PC-3 (cell line): Measurements from ENCODE around the gene CRADD. TPM values are rescaled to one million over a fixed set of nuclear protein-coding genes. Genes with fewer than 3 reads are reported as not detected.

ENCODE experiments used
- ATAC-seq: fragments of 200-7000 bp; cut with Tn5 transposase; 2 replicates; pipeline ENCODE4 v1.9.1; 2020; ENCODE audit warnings: mild to moderate bottlenecking, moderate library complexity
- BruUV-seq: library from RNA; stranded (reverse); fragments of 400-500 nt; replicated peaks from 2 replicates; lab custom pipeline; 2021; lab: Mats Ljungman, UMichigan
- CTCF ChIA-PET: fragments of 300-600 bp; sonication (Branson Sonifier 250); formaldehyde crosslinking; loops from one replicate; lab custom pipeline; 2022; ENCODE audit warnings: antibody characterized with exemption; lab: Charles Lee
- POLR2A ChIA-PET: fragments of 300-600 bp; sonication (Branson Sonifier 250); formaldehyde crosslinking; loops from one replicate; lab custom pipeline; 2022; ENCODE audit warnings: antibody characterized with exemption; ENCODE audit not compliant: unreplicated experiment; lab: Charles Lee
- DNase-seq: peaks from one replicate; pipeline ENCODE4 v3.0.0-alpha.2; 2015
- H2AFZ ChIP-seq: fragments of 300-600 bp; sonication (generic); 2 replicates; pipeline ENCODE4 v1.6.0; 2016; ENCODE audit warnings: antibody characterized with exemption, low read length
- H3F3A ChIP-seq: fragments of 300-600 bp; sonication (generic); one replicate; pipeline ENCODE4 v1.6.0; 2017; ENCODE audit warnings: antibody characterized with exemption, low read length, control low read depth, mild to moderate bottlenecking; ENCODE audit not compliant: unreplicated experiment
- H3K27ac ChIP-seq: fragments of 300-600 bp; sonication (generic); 2 replicates; pipeline ENCODE4 v1.5.1; 2016; ENCODE audit warnings: mild to moderate bottlenecking, low read length
- H3K27me3 ChIP-seq: fragments of 300-600 bp; sonication (generic); 2 replicates; pipeline ENCODE4 v1.6.1; 2016; ENCODE audit warnings: low read length, mixed read lengths
- H3K36me3 ChIP-seq: fragments of 300-600 bp; sonication (generic); 2 replicates; pipeline ENCODE4 v1.6.1; 2016; ENCODE audit warnings: low read depth, mixed run types, low read length, mixed read lengths
- H3K4me1 ChIP-seq: fragments of 300-600 bp; sonication (generic); 2 replicates; pipeline ENCODE4 v1.5.1; 2016; ENCODE audit warnings: low read length; ENCODE audit not compliant: insufficient read depth
- H3K4me2 ChIP-seq: fragments of 300-600 bp; sonication (generic); 2 replicates; pipeline ENCODE4 v1.6.0; 2016; ENCODE audit warnings: low read length
- H3K4me3 ChIP-seq: fragments of 300-600 bp; sonication (generic); 2 replicates; pipeline ENCODE4 v1.5.1; 2016; ENCODE audit warnings: mild to moderate bottlenecking, low read length, mixed read lengths
- H3K79me2 ChIP-seq: fragments of 300-600 bp; sonication (generic); 2 replicates; pipeline ENCODE4 v1.6.1; 2017; ENCODE audit warnings: low read length, mixed read lengths
- H3K9ac ChIP-seq: fragments of 300-600 bp; sonication (generic); 2 replicates; pipeline ENCODE4 v1.6.0; 2016; ENCODE audit warnings: mild to moderate bottlenecking, low read length
- H3K9me2 ChIP-seq: fragments of 300-600 bp; sonication (generic); replicated peaks from 2 replicates; pipeline ENCODE4 v1.6.1; 2016; ENCODE audit warnings: mixed run types, low read length, mixed read lengths
- H3K9me3 ChIP-seq: fragments of 300-600 bp; sonication (generic); 2 replicates; pipeline ENCODE4 v1.6.1; 2016; ENCODE audit warnings: low read length, mixed read lengths
- H4K20me1 ChIP-seq: fragments of 300-600 bp; sonication (generic); 2 replicates; pipeline ENCODE4 v1.6.1; 2016; ENCODE audit warnings: low read length, mixed read lengths
- EZH2 ChIP-seq: fragments of 300-600 bp; sonication (generic); IDR thresholded peaks from one replicate; pipeline ENCODE4 v1.6.1; 2017; ENCODE audit warnings: antibody characterized with exemption, mild to moderate bottlenecking, low read length; ENCODE audit not compliant: unreplicated experiment
- EZH2phosphoT487 ChIP-seq: fragments of 300-600 bp; sonication (generic); IDR thresholded peaks from 2 replicates; pipeline ENCODE4 v1.6.1; 2018; ENCODE audit warnings: mild to moderate bottlenecking, antibody characterized with exemption, low read length, borderline replicate concordance
- intact Hi-C: fragments of 100-400 bp; cut with micrococcal nuclease; formaldehyde crosslinking; loops from 2 replicates; pipeline ENCODE4 v1.9.0; 2023
- total RNA-seq: library from RNA; depleted of rRNA; stranded (reverse); fragments of >200 nt; gene quantifications from 2 replicates; pipeline ENCODE4 v1.2.3, GENCODE V29; 2014
- TF ChIP-seq, protein P1 (sequence below): fragments of 300-600 bp; sonication (generic); conservative IDR thresholded peaks from 2 replicates; pipeline ENCODE4 v1.5.1; 2017; ENCODE audit warnings: antibody characterized with exemption, low read depth, mild to moderate bottlenecking, low read length

Gene CRADD
- total RNA-seq, 1 experiment from 2014 or later: 11.4 TPM

DNA sequence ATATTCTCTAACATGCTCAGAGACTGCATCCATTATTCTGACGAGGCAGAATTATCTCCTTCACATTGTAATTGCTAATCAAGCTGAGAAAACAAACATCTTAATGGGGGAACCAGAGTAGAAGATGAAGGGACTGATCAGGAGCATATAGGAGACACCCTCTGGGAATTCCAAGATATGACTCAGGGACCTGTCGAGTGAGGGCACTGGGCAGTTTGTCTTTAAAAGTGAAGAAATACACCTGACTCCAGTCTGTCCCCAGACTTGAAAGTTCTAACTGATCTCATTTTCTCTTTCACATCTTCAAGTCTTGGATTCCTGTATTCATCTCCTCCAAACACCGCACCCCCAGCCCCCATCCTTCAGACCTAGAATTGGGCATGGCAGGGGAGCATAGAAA, 244.3 kb downstream of the CRADD start:
- CTCF ChIA-PET: no interaction called here
- peak; percentile 38 for DNase-seq
- H3K9me2 ChIP-seq: no peaks in the 10 kb centered on the region
- H2AFZ ChIP-seq: no peak overlapping the region
- H3K4me2 ChIP-seq: no peak overlapping the region
- no peaks in the 10 kb centered on the region for H3K36me3 ChIP-seq
- no peak for ATAC-seq
- H3K27me3 ChIP-seq: no peaks in the 10 kb centered on the region
- intact Hi-C loops: no loop called here
- H3K9me3 ChIP-seq: 0 out of 2 replicates have a peak, but pooled peaks cover 3% of the 10 kb centered on the region
- no peaks in the 10 kb centered on the region for H4K20me1 ChIP-seq
- no peaks in the 10 kb centered on the region for H3F3A ChIP-seq
- H3K27ac ChIP-seq: no peak overlapping the region
- no peak overlapping the region for H3K9ac ChIP-seq
- POLR2A ChIA-PET: no interaction called here
- H3K4me1 ChIP-seq: peaks cover 7% of the 10 kb centered on the region
- H3K4me3 ChIP-seq: no peak overlapping the region
- no TSS peak for BruUV-seq
- TF ChIP-seq EZH2: no peak
- no peak for TF ChIP-seq EZH2phosphoT487
- TF ChIP-seq, protein P1, sequence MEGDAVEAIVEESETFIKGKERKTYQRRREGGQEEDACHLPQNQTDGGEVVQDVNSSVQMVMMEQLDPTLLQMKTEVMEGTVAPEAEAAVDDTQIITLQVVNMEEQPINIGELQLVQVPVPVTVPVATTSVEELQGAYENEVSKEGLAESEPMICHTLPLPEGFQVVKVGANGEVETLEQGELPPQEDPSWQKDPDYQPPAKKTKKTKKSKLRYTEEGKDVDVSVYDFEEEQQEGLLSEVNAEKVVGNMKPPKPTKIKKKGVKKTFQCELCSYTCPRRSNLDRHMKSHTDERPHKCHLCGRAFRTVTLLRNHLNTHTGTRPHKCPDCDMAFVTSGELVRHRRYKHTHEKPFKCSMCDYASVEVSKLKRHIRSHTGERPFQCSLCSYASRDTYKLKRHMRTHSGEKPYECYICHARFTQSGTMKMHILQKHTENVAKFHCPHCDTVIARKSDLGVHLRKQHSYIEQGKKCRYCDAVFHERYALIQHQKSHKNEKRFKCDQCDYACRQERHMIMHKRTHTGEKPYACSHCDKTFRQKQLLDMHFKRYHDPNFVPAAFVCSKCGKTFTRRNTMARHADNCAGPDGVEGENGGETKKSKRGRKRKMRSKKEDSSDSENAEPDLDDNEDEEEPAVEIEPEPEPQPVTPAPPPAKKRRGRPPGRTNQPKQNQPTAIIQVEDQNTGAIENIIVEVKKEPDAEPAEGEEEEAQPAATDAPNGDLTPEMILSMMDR: no peak
- H3K79me2 ChIP-seq: no peaks in the 10 kb centered on the region

- Histone ChIP-seq H4K20me1 (no peaks in the 10 kb centered on the region), H3K9ac (no peak overlapping the region), H3K4me2 (no peak overlapping the region), H3K9me2 (no peaks in the 10 kb centered on the region), H3K27ac (no peak overlapping the region), H2AFZ (no peak overlapping the region), H3K27me3 (no peaks in the 10 kb centered on the region), H3F3A (no peaks in the 10 kb centered on the region), H3K36me3 (no peaks in the 10 kb centered on the region), H3K4me3 (no peak overlapping the region), H3K9me3 (0 out of 2 replicates have a peak, but pooled peaks cover 3% of the 10 kb centered on the region), H3K4me1 (peaks cover 7% of the 10 kb centered on the region), H3K79me2 (no peaks in the 10 kb centered on the region)
- ChIA-PET CTCF (interaction anchor here (0.7 kb wide), 1 partner anchor 1212 kb away, joined by 13 read pairs; no protein-coding TSS in a partner anchor), POLR2A (no interaction called here)
- intact Hi-C loops: no loop called here
- no TSS peak for BruUV-seq
- no peak for DNase-seq
- TF ChIP-seq, protein P1: no peak
- no peak for TF ChIP-seq EZH2phosphoT487
- no peak for TF ChIP-seq EZH2
- no peak for ATAC-seq
Observed at GRCh38 chr12:93922583-93923006, 245.4 kb downstream of the CRADD start.

GRCh38 chr12:93924367-93924766, 247.2 kb downstream of the CRADD start:
- CTCF ChIA-PET: no interaction called here
- no peak for ATAC-seq

More at GRCh38 chr12:93924367-93924766, 247.2 kb downstream of the CRADD start:
- Histone ChIP-seq H3K27ac (no peak overlapping the region), H3K36me3 (no peaks in the 10 kb centered on the region), H3K9me2 (no peaks in the 10 kb centered on the region), H3K9me3 (0 out of 2 replicates have a peak, but pooled peaks cover 3% of the 10 kb centered on the region), H3K27me3 (no peaks in the 10 kb centered on the region), H3F3A (no peaks in the 10 kb centered on the region), H3K79me2 (no peaks in the 10 kb centered on the region), H3K4me1 (peaks cover 7% of the 10 kb centered on the region), H2AFZ (no peak overlapping the region), H3K4me3 (no peak overlapping the region), H3K9ac (no peak overlapping the region), H4K20me1 (no peaks in the 10 kb centered on the region), H3K4me2 (no peak overlapping the region)
- TF ChIP-seq, protein P1: no peak
- TF ChIP-seq EZH2phosphoT487 (no peak), EZH2 (no peak)
- BruUV-seq: no TSS peak
- POLR2A ChIA-PET: no interaction called here
- intact Hi-C loops: no loop called here
- DNase-seq: no peak
